Brain microvascular endothelial cell (primary cell): ENCODE results near the gene KIAA0232.
"Not testable (repeated sequence)": the region's sequence is repeated elsewhere in the genome, so short reads cannot be mapped to it uniquely, and the experiment has no call there.

Experiments
- DNase-seq: peaks from one replicate; pipeline ENCODE4 v3.0.0-alpha.2; 2020
- H3K27ac ChIP-seq: fragments of 250-450 bp; sonication (Bioruptor Pico); 2 replicates; pipeline ENCODE4 v1.5.1; 2020; ENCODE audit warnings: mild to moderate bottlenecking, moderate library complexity
- H3K27me3 ChIP-seq: fragments of 250-450 bp; sonication (Bioruptor Pico); replicated peaks from 2 replicates; pipeline ENCODE4 v1.5.1; 2020; ENCODE audit warnings: mild to moderate bottlenecking
- H3K36me3 ChIP-seq: fragments of 250-450 bp; sonication (Bioruptor Pico); replicated peaks from 2 replicates; pipeline ENCODE4 v1.5.1; 2020; ENCODE audit warnings: mild to moderate bottlenecking
- H3K4me3 ChIP-seq: 2 replicates; pipeline ENCODE4 v1.5.1; 2011; ENCODE audit warnings: low read depth, mild to moderate bottlenecking, control low read depth, low read length, moderate library complexity
- CTCF ChIP-seq: IDR thresholded peaks from 2 replicates; pipeline ENCODE4 v1.5.1; 2011; ENCODE audit warnings: low read depth, mild to moderate bottlenecking, moderate library complexity, low read length, control low read depth, inconsistent platforms; ENCODE audit errors: missing control alignments
- in situ Hi-C: cut with HindIII; loops from 2 replicates; pipeline ENCODE4 v1.10.0; 2017; ENCODE audit warnings: low sequenced_read_pairs, low pct_ligation_motif_present

The KIAA0232 gene

GRCh38 chr4:6753891-6754290 lies 28.6 kb upstream of the KIAA0232 start:
- no peak overlapping the region for H3K4me3 ChIP-seq
- TF ChIP-seq CTCF, result no peak
- H3K36me3 ChIP-seq, result no peaks in the 10 kb centered on the region
- no peaks in the 10 kb centered on the region for H3K27me3 ChIP-seq
- DNase-seq, result no peak
- no peak overlapping the region for H3K27ac ChIP-seq
- in situ Hi-C loops, result no loop called here

- no peaks in the 10 kb centered on the region for H3K27me3 ChIP-seq
- no peak overlapping the region for H3K4me3 ChIP-seq
- DNase-seq, result no peak
- no peak overlapping the region for H3K27ac ChIP-seq
- in situ Hi-C loops, result no loop called here
- H3K36me3 ChIP-seq, result no peaks in the 10 kb centered on the region
- no peak for TF ChIP-seq CTCF
These were observed 27.9 kb upstream of the KIAA0232 start for GRCh38 chr4:6754481-6755087.

GRCh38 chr4:6755088-6755753 lies 27.3 kb upstream of the KIAA0232 start:
- DNase-seq, result no peak
- no peak overlapping the region for H3K4me3 ChIP-seq
- TF ChIP-seq CTCF, result no peak
- H3K36me3 ChIP-seq, result no peaks in the 10 kb centered on the region
- in situ Hi-C loops, result no loop called here
- no peak overlapping the region for H3K27ac ChIP-seq
- no peaks in the 10 kb centered on the region for H3K27me3 ChIP-seq

GRCh38 chr4:6756345-6756744 lies 26.2 kb upstream of the KIAA0232 start:
- DNase-seq, H3K36me3 ChIP-seq, H3K27me3 ChIP-seq, H3K4me3 ChIP-seq, H3K27ac ChIP-seq, in situ Hi-C loops: not testable (repeated sequence)

GRCh38 chr4:6758728-6759127 lies 23.8 kb upstream of the KIAA0232 start:
- DNase-seq, result no peak
- Histone ChIP-seq H3K27me3 (no peaks in the 10 kb centered on the region), H3K4me3 (no peak overlapping the region), H3K27ac (no peak overlapping the region), H3K36me3 (no peaks in the 10 kb centered on the region)
- in situ Hi-C loops, result no loop called here
- TF ChIP-seq CTCF, result no peak

- in situ Hi-C loops, result no loop called here
- H3K27ac ChIP-seq, result no peak overlapping the region
- TF ChIP-seq CTCF, result no peak
These were observed 21.7 kb upstream of the KIAA0232 start for GRCh38 chr4:6760865-6761264.

More at GRCh38 chr4:6760865-6761264, 21.7 kb upstream of the KIAA0232 start:
- Histone ChIP-seq H3K36me3 (no peaks in the 10 kb centered on the region), H3K4me3 (no peak overlapping the region), H3K27me3 (no peaks in the 10 kb centered on the region)
- no peak for DNase-seq
